ENCODE data around the gene ZNF888. TPM values are rescaled to one million over a fixed set of nuclear protein-coding genes. Genes with fewer than 3 reads are reported as not detected.
"Not testable (repeated sequence)": the region's sequence is repeated elsewhere in the genome, so short reads cannot be mapped to it uniquely, and the experiment has no call there.

Gene ZNF888
- total RNA-seq, 1 donor from 2014 or later = 12.2 TPM

- H3K9me3 Mint-ChIP-seq (ENCODE audit: unreplicated experiment) = peaks cover 4% of the 10 kb centered on the region
- no peak for TF ChIP-seq CTCF (IDR thresholded peaks at IDR 0.05; ENCODE audit: unreplicated experiment)
- H3K36me3 Mint-ChIP-seq (ENCODE audit: low read depth, unreplicated experiment) = peaks cover 20% of the 10 kb centered on the region
- DNase-seq (ENCODE audit: low spot score) = no peak
- H3K27me3 Mint-ChIP-seq (ENCODE audit: unreplicated experiment) = peaks cover 6% of the 10 kb centered on the region
- H3K27ac Mint-ChIP-seq (ENCODE audit: unreplicated experiment) = peak overlapping the region; percentile 89
- no peak overlapping the region for H3K4me3 Mint-ChIP-seq (ENCODE audit: unreplicated experiment)
- H3K4me1 Mint-ChIP-seq (ENCODE audit: unreplicated experiment) = peaks cover 26% of the 10 kb centered on the region
These were observed 20.8 kb upstream of the ZNF888 start for GRCh38 chr19:52943884-52944643.

- H3K4me3 Mint-ChIP-seq (ENCODE audit: unreplicated experiment) = peak overlapping the region; percentile 83
- H3K36me3 Mint-ChIP-seq (ENCODE audit: low read depth, unreplicated experiment) = peaks cover 21% of the 10 kb centered on the region
- no peak for DNase-seq (ENCODE audit: low spot score)
- no peak for TF ChIP-seq CTCF (IDR thresholded peaks at IDR 0.05; ENCODE audit: unreplicated experiment)
- peaks cover 4% of the 10 kb centered on the region for H3K9me3 Mint-ChIP-seq (ENCODE audit: unreplicated experiment)
- H3K4me1 Mint-ChIP-seq (ENCODE audit: unreplicated experiment) = peaks cover 33% of the 10 kb centered on the region
- H3K27ac Mint-ChIP-seq (ENCODE audit: unreplicated experiment) = peak overlapping the region; percentile 89
- H3K27me3 Mint-ChIP-seq (ENCODE audit: unreplicated experiment) = peaks cover 6% of the 10 kb centered on the region
These were observed 20.1 kb upstream of the ZNF888 start for GRCh38 chr19:52943134-52943883.

GRCh38 chr19:52942386-52943133 is 19.3 kb upstream of the ZNF888 start:
- peaks cover 6% of the 10 kb centered on the region for H3K27me3 Mint-ChIP-seq (ENCODE audit: unreplicated experiment)
- peaks cover 34% of the 10 kb centered on the region for H3K4me1 Mint-ChIP-seq (ENCODE audit: unreplicated experiment)
- H3K9me3 Mint-ChIP-seq (ENCODE audit: unreplicated experiment) = no peaks in the 10 kb centered on the region
- peak overlapping the region; percentile 98 for H3K4me3 Mint-ChIP-seq (ENCODE audit: unreplicated experiment)
- DNase-seq (ENCODE audit: low spot score) = peak; percentile 92
- H3K27ac Mint-ChIP-seq (ENCODE audit: unreplicated experiment) = peak overlapping the region; percentile 96
- TF ChIP-seq CTCF (IDR thresholded peaks at IDR 0.05; ENCODE audit: unreplicated experiment) = no peak
- H3K36me3 Mint-ChIP-seq (ENCODE audit: low read depth, unreplicated experiment) = peaks cover 16% of the 10 kb centered on the region

DNA sequence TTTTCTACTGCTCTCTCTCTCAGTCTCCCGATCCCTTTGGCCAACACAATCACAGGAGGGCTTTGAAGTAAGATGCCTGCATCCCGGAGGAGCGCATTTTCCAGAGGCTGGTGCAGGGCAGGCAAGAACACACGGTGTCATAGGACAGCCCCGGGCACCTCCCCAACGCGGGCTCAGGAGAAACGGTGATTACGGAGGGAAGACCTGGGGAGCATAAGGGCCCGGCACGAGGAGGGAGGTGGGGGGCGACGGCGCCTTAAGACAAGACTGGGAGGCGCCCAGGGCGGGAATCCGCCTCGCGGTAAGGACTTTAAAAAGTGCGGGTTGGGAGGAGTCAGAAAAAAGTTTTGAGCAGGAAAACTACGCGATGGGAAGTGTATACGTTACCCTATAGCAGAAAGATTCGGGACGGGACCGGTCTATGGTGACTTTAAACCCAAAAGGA is 18.7 kb upstream of the ZNF888 start:
- no peak for DNase-seq (ENCODE audit: low spot score)
- Mint-ChIP-seq H3K27me3 (ENCODE audit: unreplicated experiment) (peaks cover 8% of the 10 kb centered on the region), H3K27ac (ENCODE audit: unreplicated experiment) (peak overlapping the region; percentile 96), H3K4me3 (ENCODE audit: unreplicated experiment) (peak overlapping the region; percentile 98), H3K4me1 (ENCODE audit: unreplicated experiment) (peaks cover 37% of the 10 kb centered on the region), H3K36me3 (ENCODE audit: low read depth, unreplicated experiment) (peaks cover 18% of the 10 kb centered on the region), H3K9me3 (ENCODE audit: unreplicated experiment) (no peaks in the 10 kb centered on the region)
- no peak for TF ChIP-seq CTCF (IDR thresholded peaks at IDR 0.05; ENCODE audit: unreplicated experiment)

GRCh38 chr19:52941523-52941922 is 18.3 kb upstream of the ZNF888 start:
- Mint-ChIP-seq H3K27ac (ENCODE audit: unreplicated experiment) (peak overlapping the region; percentile 96), H3K36me3 (ENCODE audit: low read depth, unreplicated experiment) (peaks cover 23% of the 10 kb centered on the region), H3K4me1 (ENCODE audit: unreplicated experiment) (peaks cover 41% of the 10 kb centered on the region), H3K4me3 (ENCODE audit: unreplicated experiment) (peak overlapping the region; percentile 98)
- not testable (repeated sequence) for H3K9me3 Mint-ChIP-seq (ENCODE audit: unreplicated experiment); H3K27me3 Mint-ChIP-seq (ENCODE audit: unreplicated experiment); DNase-seq (ENCODE audit: low spot score)

DNA sequence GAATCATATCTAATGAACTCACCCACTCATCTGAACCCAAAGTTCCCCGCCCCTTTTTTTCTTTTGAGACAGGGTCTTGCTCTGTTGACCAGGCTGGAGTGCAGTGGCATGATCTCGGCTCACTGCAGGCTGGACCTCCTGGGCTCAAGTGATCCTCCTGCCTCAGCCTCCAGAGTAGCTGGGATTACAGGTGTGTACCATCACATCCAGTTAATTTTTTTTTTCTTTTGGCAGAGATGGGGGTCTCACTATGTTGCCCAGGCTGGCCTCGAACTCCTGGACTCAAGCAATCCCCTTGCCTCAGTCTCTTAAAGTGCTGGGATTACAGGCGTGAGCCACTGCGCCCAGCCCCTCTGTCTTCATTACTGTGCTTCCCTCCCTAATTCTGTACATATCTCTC is 17.7 kb upstream of the ZNF888 start:
- Mint-ChIP-seq H3K36me3 (ENCODE audit: low read depth, unreplicated experiment) (peaks cover 20% of the 10 kb centered on the region), H3K4me1 (ENCODE audit: unreplicated experiment) (peaks cover 44% of the 10 kb centered on the region), H3K4me3 (ENCODE audit: unreplicated experiment) (peak overlapping the region; percentile 98)
- DNase-seq (ENCODE audit: low spot score); H3K27ac Mint-ChIP-seq (ENCODE audit: unreplicated experiment); H3K9me3 Mint-ChIP-seq (ENCODE audit: unreplicated experiment); H3K27me3 Mint-ChIP-seq (ENCODE audit: unreplicated experiment): not testable (repeated sequence)
